ENCODE results near the gene PGLYRP3. TPM values are rescaled to one million over a fixed set of nuclear protein-coding genes. Genes with fewer than 3 reads are reported as not detected.

PGLYRP3 gene
- polyA plus RNA-seq, 1 donor from 2014 or later: not detected

Small RNAs within 50 kb of the gene (small RNA-seq; reads per million reads assigned to genes)
- gene RNU6-160P: 0 reads per million in 3 experiments

Other genes starting within 250 kb of the PGLYRP3 start
- not detected in 2 replicates for gene SPRR2B, start 241.3 kb downstream of the PGLYRP3 start, polyA plus RNA-seq
- not detected in 2 replicates for gene SPRR2E, start 218.4 kb downstream of the PGLYRP3 start, polyA plus RNA-seq
- gene SPRR2F, start 199.4 kb downstream of the PGLYRP3 start, polyA plus RNA-seq: not detected in 2 replicates
- gene SPRR2G, start 162.1 kb downstream of the PGLYRP3 start, polyA plus RNA-seq: not detected in 2 replicates
- not detected in 2 replicates for gene LELP1, start 109.5 kb downstream of the PGLYRP3 start, polyA plus RNA-seq
- gene PRR9, start 95.4 kb downstream of the PGLYRP3 start, polyA plus RNA-seq: not detected in 2 replicates
- gene LORICRIN, start 53.3 kb downstream of the PGLYRP3 start, polyA plus RNA-seq: 0.42 and 1.3 TPM in 2 replicates
- not detected in 2 replicates for gene PGLYRP4, start 35.9 kb upstream of the PGLYRP3 start, polyA plus RNA-seq
- gene S100A9, start 44.9 kb upstream of the PGLYRP3 start, polyA plus RNA-seq: not detected in 2 replicates
- not detected in 2 replicates for gene S100A12, start 62.7 kb upstream of the PGLYRP3 start, polyA plus RNA-seq
- not detected in 2 replicates for gene S100A8, start 78.1 kb upstream of the PGLYRP3 start, polyA plus RNA-seq
- 0.24 TPM in 1 of 2 replicates, not detected in the other for gene S100A7A, start 103.6 kb upstream of the PGLYRP3 start, polyA plus RNA-seq
- not detected in 2 replicates for gene S100A7, start 147.7 kb upstream of the PGLYRP3 start, polyA plus RNA-seq
- not detected in 2 replicates for gene S100A6, start 223.0 kb upstream of the PGLYRP3 start, polyA plus RNA-seq
- gene S100A5, start 228.0 kb upstream of the PGLYRP3 start, polyA plus RNA-seq: not detected in 2 replicates
- not detected in 2 replicates for gene S100A4, start 232.9 kb upstream of the PGLYRP3 start, polyA plus RNA-seq
- not detected in 2 replicates for gene S100A3, start 236.3 kb upstream of the PGLYRP3 start, polyA plus RNA-seq